GM21825 (cell line): ENCODE results near the gene HIF3A.

Experiments
- ATAC-seq: cut with Tn5 transposase; IDR thresholded peaks from one replicate; pipeline ENCODE4 v1.9.1; 2021; ENCODE audit warnings: mild to moderate bottlenecking, moderate library complexity; ENCODE audit not compliant: unreplicated experiment

HIF3A gene

DNA sequence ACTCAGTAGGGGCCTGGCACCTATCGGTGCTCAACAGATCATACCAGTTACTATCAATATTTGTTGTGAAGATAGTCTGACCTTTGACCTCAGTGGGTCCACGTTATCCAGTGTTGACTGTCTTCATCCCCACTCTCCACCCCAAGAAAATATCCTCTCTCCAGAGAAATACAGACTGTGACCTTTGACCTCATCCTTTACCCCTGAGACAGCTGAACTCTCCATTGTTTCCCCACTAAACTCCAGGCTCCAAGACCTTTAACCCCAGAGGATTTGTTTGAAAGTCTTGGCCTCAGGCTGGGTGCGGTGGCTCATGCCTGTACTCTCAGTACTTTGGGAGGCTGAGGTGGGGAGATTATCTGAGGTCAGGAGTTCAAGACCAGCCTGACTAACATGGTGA is 27.4 kb downstream of the HIF3A start:
- ATAC-seq = no peak

DNA sequence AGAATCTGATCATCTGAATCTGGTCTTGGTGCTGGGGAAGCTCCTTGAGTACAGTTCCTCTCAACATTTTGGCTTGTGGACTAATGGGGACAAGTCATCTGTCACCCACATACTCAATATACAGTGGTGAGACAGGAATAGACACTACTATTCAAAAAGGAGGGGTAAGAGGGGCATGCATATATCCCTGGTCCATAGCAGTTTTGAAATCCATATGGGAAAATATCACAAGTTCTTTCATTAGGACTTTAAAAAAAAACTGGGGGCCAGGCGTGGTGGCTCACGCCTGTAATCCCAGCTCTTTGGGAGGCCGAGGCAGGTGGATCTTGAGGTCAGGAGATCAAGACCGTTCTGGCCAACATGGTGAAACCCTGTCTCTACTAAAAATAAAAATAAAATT is 29.8 kb downstream of the HIF3A start:
- ATAC-seq = no peak

DNA sequence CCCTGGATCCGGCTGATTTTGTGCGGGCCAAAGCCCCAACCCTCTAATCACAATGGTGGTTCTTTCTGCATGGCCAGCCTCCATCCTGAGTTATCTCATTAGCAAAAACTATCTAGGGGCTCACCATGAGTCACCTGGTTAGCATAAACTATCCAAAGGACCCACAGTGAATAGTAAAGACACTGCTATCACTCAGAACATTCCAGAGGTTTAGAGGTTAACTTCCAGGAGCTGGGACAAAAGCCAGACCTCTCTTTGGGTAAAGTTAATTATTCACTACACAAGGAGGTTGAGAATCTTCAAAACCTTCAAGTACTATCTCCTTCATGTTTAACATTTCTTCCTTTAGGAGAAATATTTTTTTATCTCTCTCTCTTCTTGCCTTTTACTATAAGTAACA is 31.2 kb downstream of the HIF3A start:
- ATAC-seq = no peak

DNA sequence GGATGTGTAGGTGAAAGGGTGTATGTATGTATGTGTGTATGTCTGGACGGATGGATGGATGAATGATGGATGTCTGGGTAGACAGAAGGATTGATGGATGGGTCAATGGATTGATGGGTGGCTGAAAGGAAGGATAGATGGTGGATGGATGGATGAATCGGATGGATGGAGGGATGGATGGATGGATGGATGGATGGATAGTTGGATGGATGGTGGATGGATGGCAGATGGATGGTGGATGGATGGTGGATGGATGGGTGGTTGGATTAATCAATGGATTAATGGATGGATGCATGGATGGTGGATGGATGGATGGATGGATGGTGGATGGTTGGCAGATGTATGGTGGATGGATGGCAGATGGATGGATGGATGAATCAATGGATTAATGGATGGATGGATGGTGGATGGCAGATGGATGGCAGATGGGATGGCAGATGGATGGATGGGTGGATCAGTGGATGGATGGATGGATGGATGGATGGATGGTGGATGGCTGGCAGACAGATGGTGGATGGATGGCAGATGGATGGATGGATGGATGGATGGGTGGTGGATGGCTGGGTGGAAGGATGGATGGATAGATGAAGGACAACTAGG is 33.6 kb downstream of the HIF3A start:
- ATAC-seq = no peak

DNA sequence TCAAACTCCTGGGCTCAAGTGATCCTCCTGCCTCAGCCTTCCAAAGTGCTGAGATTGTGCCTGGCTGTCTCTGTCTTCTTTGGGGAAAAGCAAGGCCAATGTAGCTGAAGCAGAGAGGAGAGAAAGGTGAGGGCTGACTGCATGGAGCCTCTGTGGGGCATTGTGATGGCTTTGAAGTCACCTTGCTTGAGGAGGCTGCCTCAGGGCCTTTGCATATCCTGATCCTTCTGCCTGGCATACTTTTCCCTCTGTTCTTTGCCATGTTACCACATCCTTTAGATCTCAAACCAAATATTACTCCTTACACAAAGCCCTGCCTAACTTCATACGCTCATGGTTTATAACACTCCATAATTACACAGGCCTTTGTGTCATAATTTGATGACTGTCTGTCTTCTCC is 40.6 kb downstream of the HIF3A start:
- no peak for ATAC-seq

DNA sequence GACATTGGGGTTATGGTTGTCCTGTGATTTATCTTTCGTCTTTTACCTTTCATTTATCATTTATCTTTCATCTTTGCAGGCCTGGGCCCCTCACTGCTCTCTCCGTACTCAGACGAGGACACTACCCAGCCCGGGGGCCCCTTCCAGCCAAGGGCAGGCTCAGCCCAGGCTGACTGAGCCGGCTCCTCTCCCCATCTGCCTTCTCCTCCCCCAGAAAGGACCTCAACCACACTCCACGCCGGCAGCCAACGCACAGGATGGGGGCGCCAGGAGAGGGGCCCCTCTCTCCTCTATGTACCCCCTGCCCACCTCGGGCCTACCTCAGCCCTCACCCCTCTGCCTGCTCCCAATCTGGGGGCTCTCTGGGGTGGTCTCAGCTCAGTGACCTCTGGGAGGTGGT is 42.6 kb downstream of the HIF3A start:
- ATAC-seq = no peak

DNA sequence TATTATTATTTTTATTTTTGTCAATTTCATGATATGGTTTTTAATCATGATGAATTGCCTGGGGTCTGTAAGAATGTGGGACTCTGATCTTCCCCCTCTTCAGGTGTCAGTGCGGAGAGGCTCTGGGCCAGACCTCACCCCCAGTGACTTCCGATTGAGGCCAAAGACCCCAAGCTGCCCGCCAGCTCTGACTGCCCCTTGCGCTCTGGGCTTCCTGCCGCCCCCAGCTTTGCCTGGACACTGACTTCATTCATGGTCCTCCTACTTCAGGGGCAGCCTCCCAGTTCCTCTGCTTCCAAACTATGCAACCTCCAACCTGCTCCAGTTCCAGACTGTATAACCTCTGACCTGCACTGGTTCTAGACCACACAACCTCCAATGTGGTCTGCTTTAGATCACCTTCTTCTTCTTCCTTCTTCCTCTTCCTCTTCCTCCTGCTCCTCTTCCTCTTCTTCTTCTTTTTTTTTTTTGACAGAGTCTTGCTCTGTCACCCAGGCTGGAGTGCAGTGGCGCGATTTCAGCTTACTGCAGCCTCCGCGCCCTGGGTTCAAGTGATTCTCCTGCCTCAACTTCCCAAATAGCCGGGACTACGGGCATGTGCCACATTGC is 43.3 kb downstream of the HIF3A start:
- no peak for ATAC-seq

DNA sequence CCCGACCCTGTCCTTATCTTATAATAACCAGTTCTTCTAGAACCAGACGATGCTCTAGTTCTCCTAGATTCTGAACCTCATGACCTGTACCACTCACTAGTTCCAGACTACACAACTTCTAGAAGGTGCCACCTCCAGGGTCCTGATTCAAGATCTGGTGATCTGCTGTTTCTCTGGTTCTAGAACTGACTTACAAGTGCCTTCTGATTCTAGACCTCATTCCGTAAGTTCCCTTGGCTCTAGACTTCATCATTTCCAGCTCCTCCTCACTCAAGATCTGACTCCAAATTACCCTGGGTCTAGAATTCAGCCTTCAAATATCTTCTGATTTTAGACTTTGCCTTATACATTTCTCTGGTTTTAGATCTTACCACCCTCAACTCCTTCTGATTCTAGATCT is 45.1 kb downstream of the HIF3A start:
- no peak for ATAC-seq

DNA sequence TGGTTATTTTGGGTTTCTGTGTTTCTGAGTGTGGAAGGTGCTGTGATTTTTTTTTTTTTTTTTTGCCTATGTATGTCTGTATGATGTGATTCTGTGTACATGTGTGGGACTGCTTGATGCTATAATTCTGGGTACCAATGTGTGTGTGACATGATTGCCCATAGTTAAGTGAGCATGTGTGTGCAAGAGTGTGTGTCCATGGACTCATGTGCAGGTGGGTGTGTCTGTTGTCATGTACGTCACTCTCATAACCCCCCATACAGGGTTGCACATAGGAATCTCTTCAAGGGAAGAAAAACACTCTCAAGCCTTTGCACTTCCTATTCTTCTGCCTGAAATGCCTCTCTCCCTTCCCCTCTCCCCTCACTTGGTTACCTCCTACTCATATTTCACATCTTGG is 47.5 kb downstream of the HIF3A start:
- no peak for ATAC-seq

DNA sequence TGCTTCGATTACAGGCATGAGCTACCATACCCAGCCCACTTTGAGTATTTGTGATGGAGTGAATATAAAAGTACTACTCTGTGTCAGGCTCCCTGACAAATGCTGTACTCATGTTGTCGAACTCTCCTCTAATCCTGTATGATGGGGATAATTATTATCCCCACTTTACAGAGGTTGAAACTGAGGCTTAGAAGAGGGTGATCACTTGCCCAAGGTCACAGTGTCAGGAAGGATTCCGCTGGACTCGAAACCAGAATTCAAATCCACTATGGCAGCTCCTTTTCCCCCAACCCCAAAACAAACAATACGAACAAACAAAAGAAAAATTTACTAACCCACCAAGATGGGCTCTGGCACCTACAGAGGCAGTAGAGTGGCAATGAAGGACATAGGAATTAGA is 48.3 kb downstream of the HIF3A start:
- ATAC-seq = no peak

DNA sequence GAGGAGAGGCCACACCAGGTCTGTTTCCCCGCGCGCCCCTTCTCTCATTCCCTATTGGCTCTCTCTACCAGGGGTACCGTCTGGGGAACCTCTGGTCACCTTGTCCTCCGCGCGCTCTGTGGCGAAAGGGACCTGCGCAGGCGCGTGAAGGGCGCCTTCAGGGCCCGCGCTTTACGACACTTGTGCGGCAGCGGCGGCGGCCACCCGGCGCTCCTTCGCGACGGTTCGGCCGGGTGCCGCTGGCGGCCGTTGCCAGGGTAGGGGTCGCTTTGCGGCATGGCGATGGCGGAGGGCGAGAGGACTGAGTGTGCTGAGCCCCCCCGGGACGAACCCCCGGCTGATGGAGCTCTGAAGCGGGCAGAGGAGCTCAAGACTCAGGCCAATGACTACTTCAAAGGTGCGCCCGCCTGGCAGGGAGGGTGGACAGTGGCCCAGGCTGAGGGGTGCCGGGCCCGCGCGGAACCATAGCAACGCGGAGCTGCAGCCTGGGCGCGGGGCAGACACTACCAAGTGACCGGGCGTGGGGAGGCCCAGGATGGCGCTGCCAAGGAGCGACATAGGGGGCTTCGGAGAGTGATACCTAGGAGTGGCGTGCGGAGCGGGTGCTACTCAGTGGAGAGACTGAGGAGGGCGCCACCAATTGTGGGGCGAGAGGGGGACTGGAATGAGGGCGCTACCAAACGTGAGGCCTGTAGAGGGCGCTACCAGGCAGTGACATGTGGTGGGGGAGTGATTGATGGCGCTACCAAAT is 50.2 kb downstream of the HIF3A start, which contains the start of gene PPP5C:
PPP5C (plus strand) TSS at position 267 of the 751 bp plus-strand sequence; CDS start at position 277, 10 bp downstream.
- peak; percentile 43 for ATAC-seq

DNA sequence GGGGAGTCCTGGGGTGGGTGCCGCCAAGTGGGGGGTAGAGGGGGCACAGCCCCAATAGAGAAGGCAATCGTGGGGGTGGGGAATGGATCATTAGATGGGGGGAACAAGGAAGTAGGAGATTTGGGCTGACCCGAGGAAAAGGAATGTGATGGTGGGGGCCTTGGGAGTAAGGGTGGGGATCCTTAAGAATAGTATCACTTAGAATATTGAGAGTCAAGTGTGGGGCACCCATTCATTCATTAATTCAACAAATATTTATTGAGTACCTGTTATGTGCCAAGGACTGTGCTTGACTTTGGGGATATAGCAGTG is 50.7 kb downstream of the HIF3A start:
- ATAC-seq = no peak

DNA sequence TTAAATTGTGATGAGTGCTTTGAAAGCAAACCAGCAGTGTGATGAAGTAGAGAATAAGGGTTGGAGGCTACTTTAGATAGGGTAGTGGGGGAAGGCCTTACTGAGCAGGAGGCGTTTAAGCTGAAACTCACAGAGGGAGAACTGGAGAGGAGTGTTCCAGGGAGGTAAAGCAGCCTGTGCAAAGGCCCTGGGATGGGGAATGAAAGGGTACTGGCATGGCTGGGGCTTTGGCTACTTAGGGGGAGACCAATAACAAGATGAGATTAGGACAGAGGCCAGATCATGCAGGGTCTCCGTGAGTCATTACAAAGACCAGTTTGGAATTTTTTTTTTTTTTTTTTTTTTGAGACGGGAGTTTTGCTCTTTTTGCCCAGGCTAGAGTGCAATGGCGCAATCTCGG is 51.1 kb downstream of the HIF3A start:
- ATAC-seq = no peak

DNA sequence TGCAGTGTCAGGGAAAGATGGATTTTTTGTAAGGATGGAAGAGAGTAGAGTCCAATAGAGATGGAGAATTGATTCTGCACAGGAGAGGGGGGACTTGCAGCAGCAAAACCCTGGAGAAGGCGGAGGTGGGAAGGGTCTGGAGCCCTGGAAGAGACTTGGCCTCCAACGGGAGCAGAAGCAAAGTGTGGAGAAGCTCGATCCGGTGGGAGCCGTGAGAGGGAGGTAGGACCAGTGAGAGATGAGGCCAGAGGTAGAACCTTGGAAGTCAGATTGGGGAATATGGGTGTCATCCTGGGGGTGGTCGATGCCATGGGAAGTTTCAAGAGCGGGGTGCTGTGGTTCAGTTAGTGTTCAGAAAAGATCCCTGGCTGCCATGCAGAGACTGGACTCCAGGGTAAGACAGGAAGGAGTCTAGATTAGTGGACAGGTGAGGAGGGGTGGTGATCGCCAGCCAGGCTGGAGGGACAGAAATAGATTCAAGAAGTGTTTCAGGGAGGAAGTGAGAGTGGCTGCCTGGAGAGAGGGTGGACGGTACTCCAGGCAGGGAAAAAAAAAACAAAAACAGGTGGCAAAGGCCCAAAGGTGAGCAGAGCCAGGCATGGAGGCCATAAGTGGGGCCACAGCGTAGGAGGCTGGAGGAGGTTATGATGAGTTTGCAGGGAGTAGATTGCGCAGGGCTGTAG is 52.6 kb downstream of the HIF3A start:
- ATAC-seq = no peak

DNA sequence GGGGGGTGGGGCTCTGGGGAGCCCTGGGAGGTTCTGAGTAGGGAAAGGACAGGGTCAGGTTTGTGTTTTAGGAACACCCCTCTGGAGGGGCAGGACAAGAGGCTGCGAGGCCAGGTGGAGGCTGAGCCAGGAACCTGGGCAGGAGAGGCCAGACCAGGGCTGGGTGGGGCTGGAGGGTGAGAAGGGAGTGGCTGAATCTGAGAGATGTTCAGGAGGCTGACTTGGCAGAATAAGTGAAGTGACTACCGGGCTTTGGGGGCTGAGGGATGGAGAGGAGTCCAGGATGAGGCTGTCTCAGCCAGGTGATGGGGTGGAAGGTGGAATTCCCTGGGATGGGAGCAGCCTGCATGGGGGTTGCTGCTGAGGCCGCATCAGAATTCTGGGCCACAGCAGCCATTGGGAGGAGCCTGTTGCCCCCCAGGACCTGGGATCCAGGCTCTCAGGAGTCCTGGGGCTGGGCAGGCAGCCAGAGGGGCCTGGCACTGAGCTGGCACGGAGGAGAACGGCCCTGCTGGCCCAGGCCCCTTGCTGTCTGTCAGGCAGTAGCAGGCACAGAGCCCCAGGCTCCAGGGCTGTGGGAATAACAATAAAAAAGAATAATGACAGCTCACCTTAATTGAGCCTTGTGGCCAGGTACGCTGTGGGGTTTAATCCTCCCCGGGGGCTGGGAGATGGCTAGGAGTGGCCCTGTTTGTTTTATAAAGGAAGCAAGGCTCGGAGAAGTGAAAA is 53.4 kb downstream of the HIF3A start:
- no peak for ATAC-seq

DNA sequence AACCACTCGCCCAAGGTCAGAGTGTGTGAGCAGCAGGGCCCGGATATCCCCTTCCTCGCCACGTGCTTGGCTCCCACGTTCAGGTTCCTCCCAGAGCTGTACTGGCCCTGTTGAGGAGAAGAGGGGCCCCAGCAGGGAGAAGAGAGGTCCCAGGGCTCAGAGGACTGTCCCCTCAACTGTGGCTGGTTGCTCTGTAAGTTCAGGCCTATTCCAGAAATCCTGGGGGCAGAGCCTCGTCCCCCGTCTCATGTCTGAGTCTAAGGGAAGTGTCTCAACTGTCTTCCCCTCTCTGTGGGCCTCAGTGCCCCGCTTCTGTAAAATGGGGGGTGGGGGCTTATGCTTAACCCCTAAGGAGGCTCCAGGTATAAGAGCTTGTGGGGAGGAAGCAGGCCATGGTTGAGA is 53.9 kb downstream of the HIF3A start:
- no peak for ATAC-seq

DNA sequence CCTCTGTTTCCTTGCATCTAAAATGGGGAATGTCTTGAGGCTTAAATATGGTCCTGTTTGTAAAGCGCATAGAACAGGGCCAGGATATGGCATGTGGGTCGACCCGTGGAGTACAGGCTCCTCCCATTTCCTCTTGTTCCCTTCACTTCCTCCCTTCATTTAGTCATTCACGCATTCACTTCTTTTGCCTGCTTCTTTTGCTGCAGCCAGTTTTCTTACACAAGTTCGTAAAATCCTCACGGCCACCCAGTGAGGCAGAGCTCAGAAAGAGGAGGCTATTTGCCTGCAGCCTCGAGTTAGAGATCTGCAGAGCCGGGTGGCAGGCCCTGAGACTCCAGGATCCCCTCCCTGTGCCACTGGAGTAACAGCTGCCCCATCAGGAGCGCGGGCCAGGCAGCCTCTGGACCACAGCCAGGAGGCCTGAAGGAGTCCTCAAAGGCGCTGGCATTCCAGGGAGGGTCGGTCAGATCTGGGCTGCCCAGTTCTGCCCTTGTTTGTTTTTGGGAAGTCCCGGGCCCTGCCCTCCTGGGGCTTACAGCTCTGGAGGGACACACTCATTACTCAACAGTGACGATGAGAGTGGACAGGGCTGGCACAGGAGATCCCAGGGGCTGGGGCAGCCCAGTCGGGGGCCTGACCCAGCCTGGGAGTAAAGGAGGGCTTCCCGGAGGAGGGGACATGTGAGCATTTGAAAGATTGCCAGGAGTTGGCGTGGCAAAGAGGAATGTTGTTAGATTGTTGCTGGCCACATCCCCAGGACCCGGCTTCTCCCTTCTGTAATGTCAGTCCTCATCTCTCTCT is 54.6 kb downstream of the HIF3A start:
- ATAC-seq = no peak

DNA sequence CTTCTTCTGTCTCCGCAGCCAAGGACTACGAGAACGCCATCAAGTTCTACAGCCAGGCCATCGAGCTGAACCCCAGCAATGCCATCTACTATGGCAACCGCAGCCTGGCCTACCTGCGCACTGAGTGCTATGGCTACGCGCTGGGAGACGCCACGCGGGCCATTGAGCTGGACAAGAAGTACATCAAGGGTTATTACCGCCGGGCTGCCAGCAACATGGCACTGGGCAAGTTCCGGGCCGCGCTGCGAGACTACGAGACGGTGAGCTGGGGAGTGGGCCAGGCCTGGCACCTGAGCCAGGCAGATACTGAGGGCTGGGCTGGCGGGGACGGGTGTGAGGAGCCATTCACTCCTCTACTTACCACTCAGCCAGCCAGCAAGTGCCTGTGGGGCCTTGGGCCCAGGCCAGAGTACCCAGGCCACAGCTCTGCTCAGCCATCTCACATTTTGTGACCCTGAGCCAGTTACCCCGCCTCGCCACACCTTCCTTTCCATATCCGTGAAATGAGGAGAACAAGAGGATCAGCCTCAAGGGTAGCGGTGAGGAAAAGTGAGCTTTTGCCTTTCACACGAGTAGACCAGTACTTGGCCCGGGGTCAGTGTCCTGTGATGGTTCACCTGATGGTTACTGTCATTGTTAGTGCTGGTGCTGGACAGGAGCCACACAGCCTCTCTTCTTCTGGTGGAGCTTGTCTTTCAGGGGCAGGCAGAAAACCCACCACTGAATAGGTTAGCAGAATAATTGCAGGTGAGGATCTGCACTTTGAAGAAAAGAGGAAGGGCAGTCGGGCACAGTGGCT is 57.1 kb downstream of the HIF3A start:
- no peak for ATAC-seq

DNA sequence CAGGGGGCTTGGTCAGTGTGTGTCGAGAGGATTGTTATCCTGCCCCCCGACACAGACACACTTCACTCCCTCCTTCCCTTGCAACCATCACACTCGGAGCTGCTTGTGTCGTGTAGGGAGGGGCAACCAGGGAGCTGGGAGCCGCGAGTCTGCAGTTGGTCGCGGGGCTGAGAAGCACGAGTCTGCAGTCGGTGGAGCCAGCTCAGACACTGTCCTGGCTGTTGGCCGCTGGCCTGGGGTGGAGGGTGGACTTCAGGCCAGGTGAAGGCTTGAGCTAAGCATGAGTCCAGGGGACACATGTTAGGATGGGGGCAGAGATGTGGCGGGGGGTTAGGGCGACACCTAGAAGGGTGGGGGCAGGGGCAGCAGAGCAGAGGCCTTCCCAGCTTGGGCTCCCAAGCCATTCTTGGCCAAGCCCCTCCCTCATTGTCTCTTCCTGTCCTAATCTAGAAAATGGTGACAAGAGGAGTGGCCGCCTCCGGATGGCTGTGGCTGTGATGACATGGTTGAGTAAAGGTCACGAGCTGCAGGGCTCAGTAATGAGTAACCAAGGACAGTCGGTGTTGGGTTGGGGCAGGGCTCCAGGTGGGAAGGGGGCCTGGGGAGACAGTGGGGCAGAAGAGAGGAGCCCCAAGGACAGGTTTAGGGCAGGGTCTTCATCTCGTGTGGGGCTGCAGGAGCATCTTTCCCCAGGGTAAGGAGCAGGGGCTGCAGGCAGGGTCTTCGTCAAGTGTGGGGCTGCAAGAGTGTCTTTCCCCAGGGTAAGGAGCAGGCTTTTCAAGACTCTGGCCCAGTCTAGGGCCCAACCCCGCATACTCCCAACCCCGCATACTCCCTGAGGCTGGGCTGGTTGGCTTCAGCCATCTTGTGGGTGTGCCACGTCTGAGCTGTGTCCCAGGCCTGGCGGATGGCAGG is 58.6 kb downstream of the HIF3A start:
- ATAC-seq = no peak
